Neural cell (in vitro differentiated cells): ENCODE measurements around the gene CRYAB. TPM values are rescaled to one million over a fixed set of nuclear protein-coding genes. Genes with fewer than 3 reads are reported as not detected.
"Not testable (repeated sequence)": the region's sequence is repeated elsewhere in the genome, so short reads cannot be mapped to it uniquely, and the experiment has no call there.

Experiments used
- H2AFZ ChIP-seq: fragments of 200-600, 300-800 bp; sonication (generic), shearing (Covaris generic); 2 replicates; pipeline ENCODE4 v1.6.0; 2014; ENCODE audit warnings: low read depth, mild to moderate bottlenecking, antibody characterized with exemption, low read length, moderate library complexity
- H3F3A ChIP-seq: fragments of 200-600 bp; shearing (Covaris generic); 2 replicates; pipeline ENCODE4 v1.6.1; 2016; ENCODE audit warnings: mild to moderate bottlenecking, moderate library complexity, mixed read lengths, antibody characterized with exemption, low read length; ENCODE audit not compliant: insufficient read depth, poor library complexity, severe bottlenecking
- H3K27ac ChIP-seq: fragments of 200-600, 300-800 bp; sonication (generic), shearing (Covaris generic); 2 replicates; pipeline ENCODE4 v1.5.1; 2014; ENCODE audit warnings: mild to moderate bottlenecking, low read length, moderate library complexity
- H3K27me3 ChIP-seq: fragments of 300-800, 200-600 bp; sonication (generic), shearing (Covaris generic); 2 replicates; pipeline ENCODE4 v1.6.0; 2014; ENCODE audit warnings: mild to moderate bottlenecking, low read depth, low read length, moderate library complexity; ENCODE audit not compliant: insufficient read depth
- H3K36me3 ChIP-seq: fragments of 300-800, 200-600 bp; sonication (generic), shearing (Covaris generic); 2 replicates; pipeline ENCODE4 v1.5.1; 2014; ENCODE audit warnings: mild to moderate bottlenecking, antibody characterized with exemption, low read length, moderate library complexity; ENCODE audit not compliant: insufficient read depth
- H3K4me2 ChIP-seq: fragments of 300-800, 200-600 bp; sonication (generic), shearing (Covaris generic); 2 replicates; pipeline ENCODE4 v1.6.0; 2014; ENCODE audit warnings: mild to moderate bottlenecking, low read length
- H3K4me3 ChIP-seq: fragments of 300-800, 200-600 bp; sonication (generic), shearing (Covaris generic); 2 replicates; pipeline ENCODE4 v1.5.1; 2014; ENCODE audit warnings: mild to moderate bottlenecking, low read length, moderate library complexity
- H3K79me2 ChIP-seq: fragments of 200-600 bp; shearing (Covaris generic); replicated peaks from 2 replicates; pipeline ENCODE4 v1.6.0; 2014; ENCODE audit warnings: mild to moderate bottlenecking, low read length, moderate library complexity; ENCODE audit not compliant: insufficient read depth
- H3K9ac ChIP-seq: fragments of 300-800, 200-600 bp; sonication (generic), shearing (Covaris generic); 2 replicates; pipeline ENCODE4 v1.6.1; 2016; ENCODE audit warnings: mild to moderate bottlenecking, low read length, mixed read lengths
- H3K9me2 ChIP-seq: fragments of 200-600 bp; shearing (Covaris generic); 2 replicates; pipeline ENCODE4 v1.6.1; 2016; ENCODE audit warnings: mild to moderate bottlenecking, low read length, mixed read lengths; ENCODE audit not compliant: insufficient read depth
- H3K9me3 ChIP-seq: fragments of 200-600, 300-800 bp; sonication (generic), shearing (Covaris generic); 2 replicates; pipeline ENCODE4 v1.6.1; 2016; ENCODE audit warnings: mild to moderate bottlenecking, mixed run types, low read length, moderate library complexity, mixed read lengths
- H4K20me1 ChIP-seq: fragments of 200-600 bp; shearing (Covaris generic); 2 replicates; pipeline ENCODE4 v1.6.1; 2016; ENCODE audit warnings: mild to moderate bottlenecking, mixed run types; ENCODE audit not compliant: insufficient read depth
- CTCF ChIP-seq: fragments of 450-650 bp; IDR thresholded peaks from 2 replicates; pipeline ENCODE4 v1.5.1; 2014; ENCODE audit warnings: antibody characterized with exemption, mild to moderate bottlenecking, moderate library complexity; ENCODE audit not compliant: poor library complexity, severe bottlenecking
- EP300 ChIP-seq: fragments of 450-650 bp; conservative IDR thresholded peaks from 2 replicates; pipeline ENCODE4 v1.6.1; 2014; ENCODE audit warnings: antibody characterized with exemption, mild to moderate bottlenecking, moderate library complexity; ENCODE audit not compliant: poor library complexity, severe bottlenecking
- EZH2 ChIP-seq: fragments of 200-600, 300-800 bp; shearing (Covaris generic), sonication (generic); IDR thresholded peaks from 2 replicates; pipeline ENCODE4 v1.6.1; 2014; ENCODE audit warnings: antibody characterized with exemption, low read length, borderline replicate concordance, mild to moderate bottlenecking; ENCODE audit not compliant: insufficient read depth, poor library complexity, severe bottlenecking
- MXI1 ChIP-seq: fragments of 450-650 bp; conservative IDR thresholded peaks from 2 replicates; pipeline ENCODE4 v1.6.1; 2014; ENCODE audit warnings: antibody characterized with exemption, mild to moderate bottlenecking; ENCODE audit not compliant: poor library complexity, severe bottlenecking
- RAD21 ChIP-seq: fragments of 450-650 bp; conservative IDR thresholded peaks from 2 replicates; pipeline ENCODE4 v1.6.1; 2014; ENCODE audit warnings: antibody characterized with exemption, mild to moderate bottlenecking, moderate library complexity
- SMC3 ChIP-seq: fragments of 450-650 bp; conservative IDR thresholded peaks from 2 replicates; pipeline ENCODE4 v1.6.1; 2014; ENCODE audit warnings: antibody characterized with exemption, mild to moderate bottlenecking, moderate library complexity; ENCODE audit not compliant: poor library complexity
- TAF1 ChIP-seq: IDR thresholded peaks from 2 replicates; pipeline ENCODE4 v1.6.1; 2012; ENCODE audit warnings: low read depth
- polyA plus RNA-seq: library from polyadenylated mRNA; depleted of rRNA; stranded (reverse); fragments of >200 nt; gene quantifications from 2 replicates; pipeline ENCODE4 v1.2.3, GENCODE V29; 2014

The CRYAB gene
- polyA plus RNA-seq, 1 donor from 2014 or later = not detected

- Histone ChIP-seq H3F3A (no peaks in the 10 kb centered on the region), H3K9me3 (no peaks in the 10 kb centered on the region), H3K36me3 (no peaks in the 10 kb centered on the region), H3K27ac (no peak overlapping the region), H3K9me2 (no peaks in the 10 kb centered on the region), H2AFZ (no peak overlapping the region), H3K27me3 (no peaks in the 10 kb centered on the region), H3K4me3 (no peak overlapping the region), H3K79me2 (no peaks in the 10 kb centered on the region), H4K20me1 (no peaks in the 10 kb centered on the region), H3K9ac (no peak overlapping the region), H3K4me2 (no peak overlapping the region)
- TF ChIP-seq EZH2 = no peak
- no peak for TF ChIP-seq TAF1
- no peak for TF ChIP-seq RAD21
- no peak for TF ChIP-seq SMC3
Observed at GRCh38 chr11:111886844-111887243, 24.7 kb downstream of the CRYAB start.

- H3K4me2 ChIP-seq = no peak overlapping the region
- no peaks in the 10 kb centered on the region for H4K20me1 ChIP-seq
- TF ChIP-seq TAF1 (no peak), SMC3 (no peak)
- H3F3A ChIP-seq = no peaks in the 10 kb centered on the region
- H3K9ac ChIP-seq = no peak overlapping the region
- H2AFZ ChIP-seq = no peak overlapping the region
- no peaks in the 10 kb centered on the region for H3K9me3 ChIP-seq
- no peaks in the 10 kb centered on the region for H3K27me3 ChIP-seq
- no peaks in the 10 kb centered on the region for H3K36me3 ChIP-seq
- H3K4me3 ChIP-seq = no peak overlapping the region
- no peaks in the 10 kb centered on the region for H3K9me2 ChIP-seq
- H3K79me2 ChIP-seq = no peaks in the 10 kb centered on the region
- H3K27ac ChIP-seq = no peak overlapping the region
Observed at GRCh38 chr11:111886032-111886431, 25.5 kb downstream of the CRYAB start.

- not testable (repeated sequence) for H3K9ac ChIP-seq, H3K36me3 ChIP-seq, H2AFZ ChIP-seq, H3K9me3 ChIP-seq, H3K27me3 ChIP-seq, H3K4me3 ChIP-seq, H3K4me2 ChIP-seq, H3K9me2 ChIP-seq, H4K20me1 ChIP-seq, H3F3A ChIP-seq, H3K79me2 ChIP-seq, H3K27ac ChIP-seq
Observed at GRCh38 chr11:111885053-111885452, 26.5 kb downstream of the CRYAB start.

- Histone ChIP-seq H3K9me3 (no peaks in the 10 kb centered on the region), H3K27me3 (no peaks in the 10 kb centered on the region), H3K9me2 (no peaks in the 10 kb centered on the region), H3K36me3 (no peaks in the 10 kb centered on the region), H3K4me2 (no peak overlapping the region), H3K4me3 (no peak overlapping the region), H3F3A (peaks cover 6% of the 10 kb centered on the region), H3K9ac (no peak overlapping the region), H3K27ac (no peak overlapping the region), H2AFZ (no peak overlapping the region), H3K79me2 (no peaks in the 10 kb centered on the region), H4K20me1 (no peaks in the 10 kb centered on the region)
- TF ChIP-seq EZH2 = no peak
- TF ChIP-seq TAF1 = no peak
- no peak for TF ChIP-seq EP300
- TF ChIP-seq SMC3 = no peak
- TF ChIP-seq RAD21 = no peak
- TF ChIP-seq MXI1 = no peak
- TF ChIP-seq CTCF = no peak
Observed at GRCh38 chr11:111882202-111882601, 29.4 kb downstream of the CRYAB start.
